GM20000 (cell line): Measurements from ENCODE around the gene EAF1.

ENCODE experiments used
- DNase-seq: peaks from one replicate; pipeline ENCODE4 v3.0.0; 2012; ENCODE audit warnings: low spot score
- TF ChIP-seq, protein P1 (sequence below): IDR thresholded peaks from 2 replicates; pipeline ENCODE4 v1.5.1; 2012; ENCODE audit warnings: mild to moderate bottlenecking, control low read depth; ENCODE audit errors: extremely low read depth, missing control alignments

EAF1 gene

DNA sequence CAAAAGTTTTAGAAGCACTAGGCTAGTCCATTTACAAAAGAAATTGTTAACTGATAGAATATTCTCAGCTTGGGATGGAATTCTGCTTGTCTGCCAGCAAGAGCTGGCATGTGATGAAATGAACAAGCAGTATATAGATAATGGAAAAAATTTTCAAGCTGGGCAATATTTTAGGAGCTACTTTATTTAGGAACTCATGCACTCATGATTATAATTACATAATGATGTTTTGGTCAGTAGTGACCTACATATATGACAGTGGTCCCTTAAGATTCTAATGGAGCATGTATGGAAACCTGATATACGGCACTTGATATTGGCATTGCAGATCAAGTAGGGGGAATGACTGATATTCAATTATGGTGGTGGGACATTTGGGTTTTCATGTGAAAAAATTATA lies 6.1 kb downstream of the EAF1 start:
- TF ChIP-seq, protein P1, sequence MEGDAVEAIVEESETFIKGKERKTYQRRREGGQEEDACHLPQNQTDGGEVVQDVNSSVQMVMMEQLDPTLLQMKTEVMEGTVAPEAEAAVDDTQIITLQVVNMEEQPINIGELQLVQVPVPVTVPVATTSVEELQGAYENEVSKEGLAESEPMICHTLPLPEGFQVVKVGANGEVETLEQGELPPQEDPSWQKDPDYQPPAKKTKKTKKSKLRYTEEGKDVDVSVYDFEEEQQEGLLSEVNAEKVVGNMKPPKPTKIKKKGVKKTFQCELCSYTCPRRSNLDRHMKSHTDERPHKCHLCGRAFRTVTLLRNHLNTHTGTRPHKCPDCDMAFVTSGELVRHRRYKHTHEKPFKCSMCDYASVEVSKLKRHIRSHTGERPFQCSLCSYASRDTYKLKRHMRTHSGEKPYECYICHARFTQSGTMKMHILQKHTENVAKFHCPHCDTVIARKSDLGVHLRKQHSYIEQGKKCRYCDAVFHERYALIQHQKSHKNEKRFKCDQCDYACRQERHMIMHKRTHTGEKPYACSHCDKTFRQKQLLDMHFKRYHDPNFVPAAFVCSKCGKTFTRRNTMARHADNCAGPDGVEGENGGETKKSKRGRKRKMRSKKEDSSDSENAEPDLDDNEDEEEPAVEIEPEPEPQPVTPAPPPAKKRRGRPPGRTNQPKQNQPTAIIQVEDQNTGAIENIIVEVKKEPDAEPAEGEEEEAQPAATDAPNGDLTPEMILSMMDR, result no peak
- no peak for DNase-seq

DNA sequence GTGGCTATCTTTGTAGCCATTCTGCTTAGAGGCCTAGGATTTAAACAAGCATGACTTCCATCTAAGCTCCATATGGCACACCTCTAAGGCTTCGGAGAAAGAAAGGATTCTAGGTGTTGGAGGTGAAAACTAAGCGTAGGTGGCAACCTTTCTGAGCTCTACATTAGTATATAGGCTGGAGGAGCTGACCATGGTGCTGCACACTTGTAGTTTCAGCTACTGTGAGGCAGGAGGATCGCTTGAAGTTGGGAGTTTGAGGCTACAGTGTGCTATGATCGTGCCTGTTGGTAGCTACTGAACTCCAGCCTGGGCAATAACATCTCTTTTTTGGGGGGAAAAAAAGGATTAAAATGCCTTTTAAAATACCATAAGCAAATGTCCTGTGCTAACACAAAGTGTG lies 7.4 kb downstream of the EAF1 start:
- DNase-seq, result no peak
- TF ChIP-seq, protein P1, result no peak

DNA sequence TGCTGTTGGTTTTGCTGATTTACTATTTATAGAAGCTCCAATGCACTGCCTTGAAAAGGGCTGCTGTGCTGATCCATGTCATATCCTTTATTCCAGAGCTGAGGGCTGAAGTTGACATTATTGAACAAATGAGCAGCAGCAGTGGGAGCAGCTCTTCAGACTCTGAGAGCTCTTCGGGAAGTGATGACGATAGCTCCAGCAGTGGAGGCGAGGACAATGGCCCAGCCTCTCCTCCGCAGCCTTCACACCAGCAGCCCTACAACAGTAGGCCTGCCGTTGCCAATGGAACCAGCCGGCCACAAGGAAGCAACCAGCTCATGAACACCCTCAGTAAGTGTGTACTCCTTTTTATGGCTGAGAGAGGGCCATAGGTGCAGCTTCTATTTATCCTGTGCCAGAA lies 8.8 kb downstream of the EAF1 start:
- TF ChIP-seq, protein P1, result no peak
- no peak for DNase-seq

DNA sequence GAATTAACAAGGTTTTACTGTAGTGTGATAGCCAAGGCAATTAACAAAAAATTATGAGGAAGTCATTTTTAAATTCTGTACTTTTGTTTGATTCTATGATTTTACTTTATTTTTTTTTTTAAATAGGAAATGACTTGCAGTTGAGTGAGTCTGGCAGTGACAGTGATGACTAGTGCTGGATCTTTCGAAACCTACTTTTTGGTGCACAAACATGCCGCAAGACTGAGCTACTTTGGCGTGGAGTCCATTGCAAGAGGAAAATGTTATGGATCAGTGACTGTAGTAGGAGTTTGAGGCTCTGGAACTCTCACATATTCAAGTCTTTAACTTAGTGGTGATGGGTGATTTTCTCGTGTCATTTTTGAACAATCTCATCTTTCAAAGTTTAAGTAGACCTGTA lies 11.6 kb downstream of the EAF1 start:
- TF ChIP-seq, protein P1, result no peak
- DNase-seq, result no peak

DNA sequence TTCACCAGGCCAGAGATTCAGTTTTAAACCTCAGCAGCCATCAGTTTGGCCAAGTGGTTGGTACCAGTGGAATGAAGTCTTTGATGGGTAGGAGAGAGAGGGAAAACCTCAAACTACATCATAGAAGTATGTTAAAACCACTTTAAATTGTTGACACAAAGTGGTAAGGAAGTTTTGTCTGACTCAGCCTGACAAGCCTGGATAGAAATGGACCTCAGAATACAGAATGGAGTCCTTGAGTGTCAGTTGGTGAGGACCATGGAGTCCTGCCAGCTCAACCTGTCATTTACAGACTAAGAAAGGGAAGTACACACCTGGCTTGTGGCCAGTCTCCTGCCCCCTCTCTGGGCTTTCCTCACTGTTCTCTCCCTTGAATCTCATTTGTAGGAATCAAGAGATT lies 12.1 kb downstream of the EAF1 start:
- no peak for DNase-seq
- TF ChIP-seq, protein P1, result no peak

DNA sequence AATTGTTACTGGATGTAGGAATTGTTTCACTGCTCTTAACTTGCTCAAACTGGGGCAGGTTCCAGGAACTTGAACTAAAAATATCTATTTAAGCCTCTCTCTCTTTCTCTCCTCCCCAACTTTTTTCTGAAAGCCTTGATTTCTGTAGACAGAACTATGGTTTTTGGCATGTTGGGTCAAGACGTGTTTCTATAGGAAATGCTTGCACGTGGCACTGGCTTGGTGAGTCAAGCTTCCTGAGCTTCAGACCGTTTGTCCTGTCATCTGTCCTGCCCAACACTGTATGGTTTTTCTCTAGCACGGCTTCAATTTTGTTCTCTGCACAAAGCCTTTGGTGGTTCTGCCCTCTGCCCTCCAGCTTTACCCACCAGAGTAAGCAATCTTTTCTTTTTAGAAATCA lies 13.5 kb downstream of the EAF1 start:
- no peak for DNase-seq
- TF ChIP-seq, protein P1, result no peak

DNA sequence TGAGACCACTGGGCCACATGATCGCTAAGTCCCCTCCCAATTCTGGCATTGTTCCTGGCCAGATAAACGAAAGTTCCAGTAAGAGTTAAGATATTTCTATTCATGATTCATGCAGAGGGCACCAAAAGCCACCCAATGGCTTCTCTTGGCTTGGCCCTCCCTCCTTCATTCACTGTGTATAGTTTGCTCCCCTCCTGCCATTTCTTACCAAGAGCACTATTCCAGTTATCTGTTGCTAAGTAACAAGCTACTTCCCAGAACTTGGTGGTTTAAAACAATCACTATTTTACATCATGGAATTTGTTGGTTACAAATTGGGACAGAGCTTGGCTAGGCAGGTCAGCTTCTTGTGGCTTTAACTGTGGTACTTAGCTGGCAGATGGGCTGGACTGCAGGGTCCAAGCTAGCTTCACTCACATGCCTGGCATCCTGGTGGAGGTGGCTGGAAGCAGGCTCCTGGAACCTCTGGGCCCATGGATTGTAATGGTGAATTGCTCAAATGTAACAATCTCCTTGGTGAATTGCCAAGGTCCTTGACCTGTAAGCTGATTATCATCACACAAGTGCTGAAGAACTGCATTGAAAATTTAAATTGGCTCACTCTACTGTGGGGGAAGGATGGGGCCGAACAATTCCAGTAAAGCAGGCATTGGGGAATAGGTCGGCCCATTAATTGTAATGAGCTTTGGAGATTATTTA lies 16.6 kb downstream of the EAF1 start:
- TF ChIP-seq, protein P1, result no peak
- no peak for DNase-seq
